UCSD-AML1 (cell line): ENCODE data around the gene LIME1.

Experiments
- DNase-seq: peaks from one replicate; lab custom pipeline; 2025; ENCODE audit not compliant: unreplicated experiment; lab: John Stamatoyannopoulos, UW

The LIME1 gene

DNA sequence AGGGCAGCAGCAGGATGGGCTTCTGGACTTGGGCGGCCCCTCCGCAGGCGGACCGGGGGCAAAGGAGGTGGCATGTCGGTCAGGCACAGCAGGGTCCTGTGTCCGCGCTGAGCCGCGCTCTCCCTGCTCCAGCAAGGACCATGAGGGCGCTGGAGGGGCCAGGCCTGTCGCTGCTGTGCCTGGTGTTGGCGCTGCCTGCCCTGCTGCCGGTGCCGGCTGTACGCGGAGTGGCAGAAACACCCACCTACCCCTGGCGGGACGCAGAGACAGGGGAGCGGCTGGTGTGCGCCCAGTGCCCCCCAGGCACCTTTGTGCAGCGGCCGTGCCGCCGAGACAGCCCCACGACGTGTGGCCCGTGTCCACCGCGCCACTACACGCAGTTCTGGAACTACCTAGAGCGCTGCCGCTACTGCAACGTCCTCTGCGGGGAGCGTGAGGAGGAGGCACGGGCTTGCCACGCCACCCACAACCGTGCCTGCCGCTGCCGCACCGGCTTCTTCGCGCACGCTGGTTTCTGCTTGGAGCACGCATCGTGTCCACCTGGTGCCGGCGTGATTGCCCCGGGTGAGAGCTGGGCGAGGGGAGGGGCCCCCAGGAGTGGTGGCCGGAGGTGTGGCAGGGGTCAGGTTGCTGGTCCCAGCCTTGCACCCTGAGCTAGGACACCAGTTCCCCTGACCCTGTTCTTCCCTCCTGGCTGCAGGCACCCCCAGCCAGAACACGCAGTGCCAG, 39.7 kb upstream of the LIME1 start, which contains the start of gene TNFRSF6B:
Gene TNFRSF6B (plus strand): TSS at position 25 of the 729 bp plus-strand sequence. CDS start 116 bp downstream, at position 141.
- DNase-seq = no peak

- no peak for DNase-seq
Observed at GRCh38 chr20:63697357-63697867, 39.1 kb upstream of the LIME1 start.

- DNase-seq = no peak
Observed at GRCh38 chr20:63697868-63698545, 38.5 kb upstream of the LIME1 start.

DNA sequence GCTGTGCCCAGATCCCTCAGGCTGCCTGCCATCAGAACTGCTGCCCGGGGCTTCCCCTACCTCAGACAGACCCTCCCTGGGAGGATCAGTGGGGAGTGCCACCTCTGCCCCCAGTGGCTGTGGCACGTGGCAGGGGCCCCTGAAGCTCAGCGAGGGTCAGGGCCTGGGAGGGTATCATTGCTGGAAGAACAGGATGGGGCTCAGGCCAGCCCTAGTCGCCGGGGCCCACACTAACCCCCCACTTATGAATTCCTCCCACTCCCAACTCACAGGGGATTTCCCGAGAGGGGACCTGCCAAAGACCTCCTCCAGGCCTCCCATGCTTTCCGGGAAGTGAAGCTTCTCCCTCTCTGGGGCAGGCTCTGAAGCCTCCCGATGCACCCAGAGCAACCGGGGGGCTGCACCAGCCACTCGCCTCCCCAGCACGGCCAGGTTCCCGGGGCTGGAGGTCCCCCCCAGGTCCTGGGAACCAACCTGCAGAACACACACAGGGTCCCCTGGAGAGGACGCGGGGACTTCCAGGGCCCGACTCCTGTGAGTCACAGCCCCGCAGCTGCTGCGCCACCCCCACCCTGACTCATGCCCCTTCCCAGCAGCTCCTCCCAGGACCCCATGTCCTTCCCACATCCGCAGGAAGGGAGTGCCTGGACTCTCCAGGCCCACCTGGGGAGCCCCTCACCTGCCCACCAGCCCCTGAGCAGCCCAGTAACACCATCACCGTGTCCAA, 37.6 kb upstream of the LIME1 start:
- DNase-seq = no peak

DNA sequence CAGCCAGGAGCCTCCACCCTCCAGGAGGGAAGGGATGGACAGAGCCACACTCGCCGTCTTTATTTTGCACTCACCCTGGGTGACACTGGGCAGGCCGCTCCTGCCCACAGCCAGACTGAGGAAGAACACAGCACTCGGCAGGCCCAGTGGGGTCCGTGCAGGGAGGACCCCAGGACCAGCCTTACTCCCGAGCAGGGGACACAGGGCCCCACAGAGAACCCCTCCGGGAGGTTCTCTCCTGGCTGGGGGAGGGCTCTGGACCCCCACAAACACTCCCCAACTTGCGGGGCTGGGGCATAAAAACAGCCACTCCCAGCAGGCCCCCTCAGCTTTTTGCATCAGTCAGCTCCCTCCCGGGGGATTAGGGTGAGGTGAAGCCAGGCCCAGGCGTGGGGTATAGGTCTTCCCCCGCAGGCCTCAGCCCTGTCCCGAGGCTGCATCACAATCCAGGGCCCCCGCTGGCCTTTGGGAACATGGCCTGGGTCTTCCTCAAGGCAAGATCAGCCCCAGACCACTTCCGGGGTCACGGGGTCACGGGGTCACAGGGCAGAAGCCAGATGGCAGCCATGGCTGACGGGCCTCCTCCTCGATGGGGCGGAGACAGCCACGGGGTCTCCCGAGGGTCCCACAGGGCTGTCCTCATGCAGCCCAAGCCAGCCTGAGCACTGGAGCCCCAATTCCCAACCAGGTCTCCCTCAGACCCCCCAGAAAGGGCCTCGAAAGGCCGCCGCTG, 36.8 kb upstream of the LIME1 start:
- DNase-seq = no peak

GRCh38 chr20:63700199-63701050, 36.0 kb upstream of the LIME1 start:
- DNase-seq = no peak

DNA sequence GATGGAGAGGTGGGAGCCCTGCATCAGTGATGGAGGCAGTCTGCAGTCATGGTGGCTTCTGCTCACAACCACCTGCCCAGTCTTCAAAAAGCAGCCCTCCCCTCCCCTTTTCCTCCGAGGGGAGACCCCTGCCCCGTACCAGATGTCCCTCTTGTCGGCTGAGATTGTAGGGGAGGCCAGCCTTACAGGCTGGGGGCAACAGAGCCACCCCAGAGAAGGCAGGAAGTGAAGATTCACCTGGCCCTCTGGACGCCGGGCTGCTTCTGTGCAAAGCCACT, 35.5 kb upstream of the LIME1 start:
- no peak for DNase-seq

DNA sequence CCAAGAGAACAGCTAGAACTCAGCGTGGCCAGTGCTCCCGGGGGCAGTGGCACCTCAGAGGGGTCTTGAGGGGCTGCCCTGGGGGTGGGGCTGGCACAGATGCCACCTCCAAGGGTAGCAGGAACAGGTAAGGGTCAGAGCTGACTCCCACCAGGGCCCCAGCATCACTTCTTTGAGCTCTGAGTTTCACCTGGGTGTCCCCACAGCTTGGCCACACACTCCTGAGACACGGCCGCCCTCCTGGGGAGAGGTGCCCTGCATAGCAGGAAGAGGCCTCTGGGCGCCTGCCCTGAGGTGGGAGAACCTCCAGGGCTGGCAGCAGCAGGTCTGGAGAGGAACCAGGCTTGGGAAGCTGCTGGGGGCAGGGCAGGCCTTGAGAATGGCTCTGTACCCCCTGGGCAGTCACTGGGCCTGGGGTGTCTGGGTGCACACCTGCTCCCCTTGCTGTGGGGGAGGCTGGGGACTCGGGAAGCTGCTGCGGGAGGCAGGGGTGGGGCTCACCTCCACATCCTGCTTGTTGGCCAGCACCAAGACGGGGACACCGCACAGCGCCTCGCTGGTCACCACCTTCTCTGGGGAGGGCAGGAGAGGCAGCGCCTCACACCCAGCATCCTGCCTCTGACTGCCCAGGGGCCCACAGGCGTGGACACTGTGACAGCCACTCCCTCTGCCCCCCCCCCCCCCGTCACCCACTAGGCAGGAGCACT, 35.0 kb upstream of the LIME1 start:
- DNase-seq = no peak

GRCh38 chr20:63702036-63702665, 34.3 kb upstream of the LIME1 start:
- DNase-seq = no peak

DNA sequence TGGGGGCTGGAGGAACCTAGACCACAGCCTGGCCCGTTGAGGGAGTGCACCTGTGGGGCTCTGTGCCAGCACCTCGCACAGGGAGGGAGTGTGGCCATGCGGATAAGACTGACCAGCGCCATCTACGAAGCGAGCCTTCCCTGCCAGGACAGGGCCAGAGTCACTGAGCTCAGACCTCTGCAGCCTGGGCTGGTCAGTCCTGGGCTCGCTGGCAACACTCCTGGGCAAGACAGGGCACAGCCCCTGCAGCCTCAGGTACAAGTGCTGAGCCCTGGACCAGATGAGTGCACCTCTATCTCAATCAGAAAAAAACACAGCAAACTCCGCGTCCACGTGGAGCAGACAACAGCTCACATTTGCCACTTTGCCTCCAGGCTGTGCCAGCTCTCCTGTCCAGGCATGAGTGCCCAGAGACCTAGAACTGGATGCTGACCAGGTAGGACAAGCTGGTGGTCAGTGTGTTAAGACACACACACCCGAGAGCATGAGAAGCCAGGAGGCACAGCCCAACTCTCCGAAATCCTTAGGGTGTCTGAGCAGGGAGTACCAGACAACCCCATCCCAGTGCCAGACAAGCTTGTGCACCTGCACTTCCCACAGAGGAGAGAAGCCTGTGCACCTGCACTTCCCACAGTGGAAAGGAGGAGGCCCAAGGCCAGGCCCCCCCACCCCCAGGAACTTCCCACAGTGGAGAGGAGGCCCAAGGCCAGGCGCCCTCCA, 33.6 kb upstream of the LIME1 start:
- no peak for DNase-seq

DNA sequence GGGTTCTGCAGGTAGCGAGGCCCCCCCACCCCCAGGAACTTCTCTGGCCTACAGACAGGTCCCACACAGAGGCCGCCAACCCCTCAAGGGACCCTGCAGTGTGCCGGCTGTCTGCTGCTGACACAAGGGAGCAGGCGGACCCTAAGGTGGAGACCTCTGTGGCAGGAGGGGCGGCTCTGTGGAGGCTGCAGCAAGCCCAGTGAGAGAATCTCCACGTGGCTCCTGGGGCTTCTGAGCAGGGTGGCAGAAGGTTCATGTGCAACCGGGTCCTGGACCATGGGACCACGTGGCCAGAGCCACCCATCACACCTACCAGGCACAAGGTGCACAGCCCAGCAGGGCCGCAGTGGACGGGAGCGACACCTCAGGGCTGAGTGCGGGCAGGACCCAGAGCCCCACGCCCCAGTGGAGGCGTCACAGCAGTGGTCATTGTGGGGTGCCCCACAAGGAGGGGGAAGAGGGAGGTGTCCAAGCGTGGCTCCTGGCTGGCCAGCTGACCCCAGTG, 32.9 kb upstream of the LIME1 start:
- DNase-seq = no peak

- no peak for DNase-seq
Observed at GRCh38 chr20:63703976-63704748, 32.3 kb upstream of the LIME1 start.

- no peak for DNase-seq
Observed at GRCh38 chr20:63704749-63705117, 31.7 kb upstream of the LIME1 start.

DNA sequence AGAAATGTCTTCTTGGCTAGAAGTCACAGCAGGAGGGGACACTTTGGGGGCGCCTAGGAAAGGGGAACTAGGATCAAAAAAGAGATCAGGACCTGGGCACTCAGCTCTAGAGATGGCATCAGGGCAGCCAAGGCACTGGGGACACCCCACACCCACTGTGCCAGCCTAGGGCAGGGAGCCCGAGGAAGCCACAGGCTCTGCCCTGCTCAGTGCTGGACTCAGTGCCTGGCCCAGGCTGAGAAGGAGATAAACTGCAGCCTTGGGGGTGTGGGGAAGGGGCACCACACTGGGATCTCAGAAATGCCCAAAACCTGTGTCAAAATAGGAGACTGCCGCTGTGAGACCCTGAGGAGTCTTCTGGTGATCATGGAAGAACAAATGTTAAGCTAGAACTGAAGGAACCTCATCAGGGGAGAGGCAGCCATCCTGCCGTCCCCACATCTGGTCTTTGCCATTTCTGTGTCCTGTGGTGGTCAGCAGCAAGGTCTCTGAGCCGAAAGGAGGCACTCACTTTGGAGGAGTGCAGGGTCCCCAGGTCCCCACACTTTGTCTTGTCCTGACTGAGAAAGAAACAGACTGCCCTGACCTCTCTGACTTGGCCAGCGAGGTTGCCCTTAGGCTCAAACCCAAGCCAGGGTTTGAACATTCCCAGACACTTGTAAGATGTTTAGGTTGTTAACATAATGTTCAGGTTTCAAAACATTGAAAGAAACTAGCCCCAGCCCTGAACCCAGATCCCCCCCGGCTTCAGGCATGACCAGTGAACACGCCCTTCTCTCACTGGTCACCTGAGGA, 31.0 kb upstream of the LIME1 start:
- DNase-seq = no peak

- DNase-seq = no peak
Observed at GRCh38 chr20:63706027-63706695, 30.3 kb upstream of the LIME1 start.

- peak; percentile 56 for DNase-seq
Observed at GRCh38 chr20:63706852-63707557, 29.5 kb upstream of the LIME1 start.
